ENCODE results near the gene FAM117B.
"Not testable (repeated sequence)": the region's sequence is repeated elsewhere in the genome, so short reads cannot be mapped to it uniquely, and the experiment has no call there.

Gene FAM117B

GRCh38 chr2:202763916-202764315 lies 129.1 kb downstream of the FAM117B start:
- DNase-seq, result no peak

- no peak for DNase-seq
Observed at GRCh38 chr2:202764991-202765390, 130.2 kb downstream of the FAM117B start.

- DNase-seq, result no peak
Observed at GRCh38 chr2:202765436-202765835, 130.7 kb downstream of the FAM117B start.

DNA sequence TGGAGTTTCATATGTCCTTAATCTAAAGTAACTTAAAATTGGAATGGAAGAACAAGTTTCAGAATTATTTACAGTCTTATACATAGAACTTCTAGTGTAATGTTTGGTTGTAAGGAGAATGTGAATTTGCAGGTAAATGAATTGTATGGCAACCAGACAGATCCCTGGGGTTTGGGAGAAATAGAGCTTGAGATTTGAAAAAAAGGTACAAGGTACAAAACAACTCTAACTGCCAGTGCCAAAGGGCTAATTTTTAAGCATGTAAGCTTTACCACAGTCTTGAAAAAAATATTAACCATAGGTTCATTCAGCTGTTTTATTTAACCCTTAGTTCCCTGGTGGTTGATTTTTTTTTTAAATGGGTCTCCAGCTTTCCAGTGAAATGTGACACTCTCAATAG lies 133.5 kb downstream of the FAM117B start:
- DNase-seq, result no peak

- DNase-seq, result no peak
Observed at GRCh38 chr2:202769201-202769600, 134.4 kb downstream of the FAM117B start.

- no peak for DNase-seq
Observed at GRCh38 chr2:202771336-202771735, 136.6 kb downstream of the FAM117B start.

DNA sequence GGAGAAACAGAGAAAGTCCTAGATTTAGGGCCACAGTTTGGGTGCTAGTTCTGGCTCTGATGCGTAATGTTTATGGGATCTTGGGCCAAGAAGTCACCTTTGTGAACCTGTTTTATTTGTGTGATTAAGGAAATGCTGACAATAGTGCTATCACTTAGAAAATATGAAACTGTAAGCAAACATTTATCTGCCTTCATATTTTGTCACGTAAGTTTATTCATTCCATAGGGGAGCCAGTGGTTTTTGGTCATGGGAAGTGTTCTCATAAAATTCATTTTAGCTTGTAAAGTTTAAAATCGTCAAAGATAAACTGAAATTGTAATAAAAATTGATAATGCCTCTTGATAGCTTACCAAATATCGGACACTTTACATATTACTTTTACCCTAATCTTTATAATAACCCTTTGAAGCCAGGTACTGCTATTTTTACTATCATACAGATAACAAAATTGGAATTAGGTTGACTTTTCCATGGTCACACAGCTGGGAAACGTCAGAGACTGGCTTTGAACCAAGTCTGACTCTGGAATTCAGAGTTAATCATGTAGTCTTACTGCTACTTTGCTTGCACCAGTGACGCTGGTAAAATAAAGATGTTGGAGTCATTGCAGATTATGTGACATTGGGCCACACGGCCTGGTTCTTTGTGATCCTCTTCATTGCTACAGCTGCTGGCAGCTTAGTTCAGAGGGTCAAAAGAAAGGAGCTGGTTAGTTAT lies 137.1 kb downstream of the FAM117B start:
- DNase-seq, result no peak

GRCh38 chr2:202773301-202773973 lies 138.7 kb downstream of the FAM117B start:
- DNase-seq, result no peak

GRCh38 chr2:202774104-202774503 lies 139.3 kb downstream of the FAM117B start:
- DNase-seq, result no peak

- DNase-seq, result no peak
Observed at GRCh38 chr2:202778217-202778616, 143.4 kb downstream of the FAM117B start.

DNA sequence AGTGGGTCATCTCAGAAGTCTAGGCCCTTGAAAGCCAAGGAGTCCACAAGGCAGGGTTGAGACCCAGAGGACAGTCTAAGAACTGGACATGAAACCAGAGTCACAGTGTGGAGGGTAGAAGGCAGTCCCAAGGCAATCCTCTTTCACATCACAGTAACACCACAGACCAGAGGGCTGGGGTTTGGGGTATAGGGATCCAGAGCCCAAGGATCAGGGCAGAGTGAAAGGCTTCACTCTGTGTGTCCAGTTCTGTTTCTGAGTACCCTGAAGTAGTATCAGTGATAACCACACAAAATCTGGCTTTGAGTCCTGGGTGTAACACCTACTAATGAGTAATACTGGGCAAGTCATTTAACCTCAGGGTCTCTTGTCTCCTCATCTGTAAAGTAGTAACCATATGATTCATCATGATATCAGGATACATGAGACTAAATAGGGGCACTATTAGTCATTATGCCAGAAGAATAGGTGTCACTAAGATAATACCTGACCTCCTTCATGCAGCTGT lies 145.8 kb downstream of the FAM117B start:
- DNase-seq, result no peak

GRCh38 chr2:202782940-202783558 lies 148.3 kb downstream of the FAM117B start:
- no peak for DNase-seq

DNA sequence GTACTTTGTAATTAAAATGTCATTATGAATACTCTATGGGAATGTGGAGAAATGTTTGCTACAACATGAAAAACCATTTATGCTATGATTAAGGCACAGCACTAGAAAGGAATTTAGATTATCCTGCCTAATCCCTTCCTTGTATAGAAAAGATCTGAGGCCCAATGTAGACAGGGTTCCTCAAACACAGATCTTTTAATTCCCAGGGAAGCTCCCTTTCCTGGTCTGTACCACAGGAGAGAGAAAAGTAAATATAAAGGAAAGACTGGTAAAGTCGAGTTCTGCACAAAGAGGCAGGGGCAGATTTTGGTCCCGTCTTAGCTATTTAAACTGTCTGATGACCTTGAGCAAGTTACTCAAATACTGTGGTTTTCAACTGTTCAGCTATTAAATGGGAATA lies 152.1 kb downstream of the FAM117B start:
- no peak for DNase-seq

- no peak for DNase-seq
Observed at GRCh38 chr2:202790676-202791075, 155.9 kb downstream of the FAM117B start.

GRCh38 chr2:202797944-202798343 lies 163.2 kb downstream of the FAM117B start:
- no peak for DNase-seq

- DNase-seq, result not testable (repeated sequence)
Observed at GRCh38 chr2:202805911-202806310, 171.1 kb downstream of the FAM117B start.

GRCh38 chr2:202807431-202808138 lies 172.8 kb downstream of the FAM117B start:
- DNase-seq, result not testable (repeated sequence)

- DNase-seq, result no peak
Observed at GRCh38 chr2:202808754-202809153, 174.0 kb downstream of the FAM117B start.

- no peak for DNase-seq
Observed at GRCh38 chr2:202813387-202813786, 178.6 kb downstream of the FAM117B start.

DNA sequence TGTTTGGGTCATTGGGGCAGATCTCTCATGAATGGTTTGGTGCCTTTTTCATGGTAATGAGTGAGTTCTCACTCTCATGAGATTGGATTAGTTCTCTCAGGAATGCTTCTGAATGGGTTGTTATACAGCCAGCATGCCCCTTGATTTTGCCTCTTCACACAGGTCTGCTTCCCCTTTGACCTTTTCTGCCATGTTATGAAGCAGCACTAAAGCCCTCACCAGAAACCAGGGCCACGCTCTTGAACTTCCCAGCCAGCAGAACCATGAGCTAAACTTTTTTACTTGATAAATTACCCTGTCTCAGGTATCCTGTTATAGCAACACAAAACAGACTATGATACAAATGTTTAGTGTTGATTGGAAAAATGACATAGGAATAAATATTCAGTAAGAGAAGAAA lies 179.5 kb downstream of the FAM117B start:
- no peak for DNase-seq

GRCh38 chr2:202815548-202816360 lies 181.0 kb downstream of the FAM117B start:
- DNase-seq, result no peak

DNA sequence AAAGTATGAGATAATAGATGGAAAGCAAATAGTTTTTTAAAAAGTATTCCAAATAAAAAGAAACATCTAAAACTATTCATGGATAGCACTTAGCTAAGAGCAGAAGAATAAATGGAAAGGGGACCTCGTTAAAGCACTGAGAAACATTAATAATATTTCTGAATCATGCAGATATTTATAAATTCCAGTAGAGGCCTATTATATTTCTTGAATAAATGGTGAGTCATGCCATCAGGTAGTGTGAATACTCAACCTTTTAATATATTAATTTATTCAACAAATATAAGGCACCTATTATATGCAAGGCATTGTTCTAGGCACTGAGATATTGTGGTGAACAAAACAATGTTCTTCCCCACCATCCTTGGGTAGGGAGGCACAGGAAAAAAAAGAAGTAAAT lies 183.0 kb downstream of the FAM117B start:
- no peak for DNase-seq

Measured in DMS153 (cell line).